Muscle layer of duodenum (tissue), 2 donors: ENCODE results near the gene TBRG4.
"Not testable (repeated sequence)": the region's sequence is repeated elsewhere in the genome, so short reads cannot be mapped to it uniquely, and the experiment has no call there.

ENCODE experiments used
- H3K27ac ChIP-seq: one replicate; pipeline ENCODE4 v1.7.0; 2013; ENCODE audit warnings: mild to moderate bottlenecking, low read length
- H3K27me3 ChIP-seq: one replicate; pipeline ENCODE4 v1.7.0; 2013; ENCODE audit warnings: low read depth, mild to moderate bottlenecking, control low read depth, low read length
- H3K36me3 ChIP-seq, 2 donors: one replicate each; pipeline ENCODE4 v1.7.0; 2013; ENCODE audit warnings: low read length in 2 of 2, control low read depth in 1 of 2, mild to moderate bottlenecking in 1 of 2; ENCODE audit not compliant: insufficient read depth in 2 of 2, control insufficient read depth in 1 of 2
- H3K4me1 ChIP-seq, 2 donors: one replicate each; pipeline ENCODE4 v1.7.0; 2013; ENCODE audit warnings: low read length in 2 of 2, mild to moderate bottlenecking in 2 of 2, control low read depth in 1 of 2, moderate library complexity in 1 of 2; ENCODE audit not compliant: insufficient read depth in 2 of 2, control insufficient read depth in 1 of 2
- H3K4me3 ChIP-seq, 2 donors: one replicate each; pipeline ENCODE4 v1.7.0; 2013; ENCODE audit warnings: low read length in 2 of 2, low read depth in 1 of 2, mild to moderate bottlenecking in 1 of 2
- H3K9me3 ChIP-seq, 2 donors: one replicate each; pipeline ENCODE4 v1.7.0; 2013; ENCODE audit warnings: low read length in 2 of 2, control low read depth in 1 of 2, mild to moderate bottlenecking in 1 of 2; ENCODE audit not compliant: control insufficient read depth in 1 of 2
- donor health status: healthy.

TBRG4 gene

DNA sequence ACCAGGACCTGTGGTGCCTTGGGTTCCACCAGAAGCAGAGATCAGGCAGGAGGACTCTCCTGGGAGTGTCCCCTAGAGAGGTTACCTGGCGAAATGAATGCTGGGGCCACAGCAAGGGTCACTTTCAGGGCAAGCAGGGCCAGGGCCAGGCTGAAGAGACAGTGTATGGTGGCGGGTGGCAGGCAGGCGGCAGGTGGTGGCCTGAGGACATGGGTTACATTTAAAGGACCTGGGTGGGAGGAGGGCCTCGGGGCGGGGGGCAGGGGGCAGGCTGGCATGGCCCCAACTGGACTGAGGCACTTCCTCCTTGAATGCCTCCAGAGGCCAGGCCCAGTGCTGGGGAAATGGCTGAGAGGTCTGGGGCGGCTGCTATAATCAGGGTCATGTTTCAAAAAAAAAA lies 14.7 kb upstream of the TBRG4 start:
- Histone ChIP-seq H3K27ac (no peak overlapping the region), H3K4me1 (no peaks in the 10 kb centered on the region), H3K9me3 (no peaks in the 10 kb centered on the region), H3K27me3 (no peaks in the 10 kb centered on the region), H3K4me3 (no peak overlapping the region), H3K36me3 (no peaks in the 10 kb centered on the region)

DNA sequence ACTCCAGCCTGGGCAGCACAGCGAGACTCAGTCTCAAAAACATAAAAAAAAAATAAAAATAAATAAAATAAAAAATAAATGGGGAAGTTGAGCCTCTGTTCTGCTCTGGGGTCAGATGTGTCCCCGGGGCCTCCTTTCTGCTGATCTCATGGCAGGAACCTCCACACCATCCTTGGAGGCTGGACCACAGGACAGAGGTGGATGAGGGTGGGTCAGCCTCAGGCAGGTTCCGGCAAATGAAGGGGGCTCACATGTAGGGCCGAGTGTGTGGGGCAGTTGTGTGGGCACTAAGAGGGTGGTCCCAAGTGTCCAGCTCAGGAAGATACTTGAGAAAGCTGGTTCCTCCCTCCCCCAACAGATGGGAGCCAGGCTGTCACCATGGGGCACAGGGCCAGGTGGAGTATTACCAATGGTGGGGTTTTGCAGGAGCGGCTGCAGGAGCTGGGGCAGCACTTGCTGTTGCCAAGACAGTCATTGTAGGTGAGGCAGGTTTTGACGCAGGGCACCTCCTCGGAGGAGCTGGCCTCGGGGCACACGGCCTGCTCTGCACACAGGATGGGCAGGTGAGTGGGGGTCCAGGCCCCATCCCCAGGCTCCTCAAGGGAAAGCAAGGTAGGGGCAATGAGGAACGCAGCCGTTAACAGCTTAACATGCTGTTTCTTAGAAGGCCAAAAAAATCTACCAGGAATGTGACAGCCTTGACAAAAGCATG lies 13.9 kb upstream of the TBRG4 start:
- Histone ChIP-seq H3K36me3 (no peaks in the 10 kb centered on the region), H3K4me3 (no peak overlapping the region), H3K27ac (no peak overlapping the region), H3K9me3 (no peaks in the 10 kb centered on the region), H3K27me3 (no peaks in the 10 kb centered on the region), H3K4me1 (no peaks in the 10 kb centered on the region)

DNA sequence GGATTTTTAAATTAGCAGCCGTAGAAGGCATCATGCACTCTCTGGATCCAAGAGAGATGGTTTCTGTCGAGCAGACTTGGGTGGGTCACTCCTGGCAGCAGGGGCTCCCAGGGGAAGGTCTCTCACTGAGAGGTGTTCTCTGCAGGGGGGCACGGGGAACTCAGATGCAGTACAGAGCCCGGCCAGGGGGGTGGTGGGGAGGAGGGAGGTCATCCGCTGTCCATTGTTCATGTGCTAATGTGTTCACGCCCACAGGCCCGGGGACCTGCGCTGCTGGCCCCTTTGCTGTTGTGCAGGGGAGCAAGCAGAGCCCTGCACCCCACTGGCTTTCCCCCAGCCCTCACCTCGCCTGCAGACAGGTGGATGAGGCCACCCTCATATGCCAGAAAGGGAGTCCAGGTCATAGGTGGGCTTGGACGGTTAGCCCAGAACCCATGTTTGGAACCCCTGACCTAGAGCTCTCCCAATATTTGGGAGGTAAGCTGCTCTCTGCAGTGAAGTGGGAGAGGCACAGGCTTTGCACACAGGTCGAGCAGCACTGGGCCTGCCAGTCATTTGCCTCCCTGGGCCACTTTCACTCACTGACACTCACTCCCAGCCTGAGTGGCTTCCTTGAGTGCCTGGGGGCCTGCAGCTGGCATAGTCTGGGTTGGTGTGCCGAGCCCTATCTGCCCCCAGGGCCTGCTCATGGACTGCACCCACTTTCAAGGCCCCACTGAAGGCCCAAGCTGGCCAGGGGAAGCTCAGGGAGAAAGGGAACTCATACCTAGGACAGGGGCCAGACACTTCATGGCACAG lies 12.6 kb upstream of the TBRG4 start:
- H3K27me3 ChIP-seq = no peaks in the 10 kb centered on the region
- H3K36me3 ChIP-seq = no peaks in the 10 kb centered on the region
- no peaks in the 10 kb centered on the region for H3K9me3 ChIP-seq
- no peak overlapping the region for H3K27ac ChIP-seq
- no peak overlapping the region for H3K4me3 ChIP-seq
- H3K4me1 ChIP-seq = no peaks in the 10 kb centered on the region

DNA sequence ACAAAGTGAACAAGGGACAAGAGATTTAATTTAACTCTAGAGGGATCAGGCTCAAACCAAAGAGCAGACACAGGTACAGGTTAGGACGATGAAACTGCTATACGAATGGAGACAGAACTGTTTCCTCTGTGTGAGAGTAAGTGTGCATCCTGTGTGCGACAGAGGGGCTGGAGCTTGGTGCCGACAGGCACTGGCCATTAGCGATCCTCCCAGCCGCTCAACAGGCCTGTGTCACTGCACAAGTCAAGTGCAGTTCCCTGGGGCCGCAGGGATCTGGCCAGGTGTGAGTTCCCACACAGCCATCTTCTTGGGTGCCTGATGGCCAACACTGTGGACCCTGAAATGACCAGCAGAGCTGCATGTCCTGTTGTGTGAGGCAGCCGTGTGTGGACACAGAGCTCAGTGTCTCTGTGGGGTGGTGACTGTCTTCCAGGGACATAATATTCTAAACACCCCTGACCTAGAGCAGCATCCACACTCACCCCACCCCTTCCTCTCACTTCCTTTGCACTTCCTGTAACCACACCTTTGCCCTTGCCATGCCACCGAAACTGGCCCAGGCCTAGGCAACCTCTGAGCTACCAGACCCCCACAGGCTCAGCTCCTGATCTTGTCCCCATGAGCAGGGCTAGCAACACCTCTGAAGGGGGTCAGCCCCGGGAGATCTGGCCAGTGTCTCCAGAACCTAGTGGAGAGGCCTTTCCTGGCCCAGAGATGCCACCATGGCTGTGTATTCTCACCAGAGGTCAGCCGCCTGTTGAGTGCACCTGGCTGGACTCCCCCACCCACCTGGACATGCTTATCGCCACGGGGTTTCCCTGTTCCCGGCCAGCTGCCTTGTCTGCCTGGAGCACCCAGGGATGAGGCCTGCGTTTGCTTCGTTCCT lies 11.7 kb upstream of the TBRG4 start:
- H3K27ac ChIP-seq = no peak overlapping the region
- no peak overlapping the region for H3K4me3 ChIP-seq
- H3K4me1 ChIP-seq = no peaks in the 10 kb centered on the region
- H3K9me3 ChIP-seq = no peaks in the 10 kb centered on the region
- no peaks in the 10 kb centered on the region for H3K27me3 ChIP-seq
- H3K36me3 ChIP-seq = no peaks in the 10 kb centered on the region

DNA sequence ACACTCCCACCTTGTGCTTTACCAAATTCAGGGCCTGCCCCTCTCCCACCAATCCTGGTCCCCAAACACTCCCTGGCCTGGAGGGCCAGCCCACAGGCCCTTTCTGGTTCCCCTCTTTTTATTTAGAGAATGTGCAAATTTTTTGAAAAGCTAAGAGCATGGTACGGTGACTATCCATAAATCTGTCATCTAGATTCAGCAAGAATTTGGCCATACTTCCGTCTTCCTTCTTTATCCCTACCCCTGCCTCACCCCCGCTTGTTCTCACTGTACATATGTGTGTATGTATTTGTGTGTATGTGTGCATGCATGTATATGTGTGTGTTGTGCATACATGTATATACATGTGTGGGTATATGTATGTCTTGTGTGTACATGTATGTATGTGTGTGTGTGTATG lies 8.1 kb upstream of the TBRG4 start:
- no peaks in the 10 kb centered on the region for H3K27me3 ChIP-seq
- H3K4me1 ChIP-seq = no peaks in the 10 kb centered on the region
- no peaks in the 10 kb centered on the region for H3K9me3 ChIP-seq
- no peak overlapping the region for H3K27ac ChIP-seq
- H3K36me3 ChIP-seq = no peaks in the 10 kb centered on the region
- no peak overlapping the region for H3K4me3 ChIP-seq

DNA sequence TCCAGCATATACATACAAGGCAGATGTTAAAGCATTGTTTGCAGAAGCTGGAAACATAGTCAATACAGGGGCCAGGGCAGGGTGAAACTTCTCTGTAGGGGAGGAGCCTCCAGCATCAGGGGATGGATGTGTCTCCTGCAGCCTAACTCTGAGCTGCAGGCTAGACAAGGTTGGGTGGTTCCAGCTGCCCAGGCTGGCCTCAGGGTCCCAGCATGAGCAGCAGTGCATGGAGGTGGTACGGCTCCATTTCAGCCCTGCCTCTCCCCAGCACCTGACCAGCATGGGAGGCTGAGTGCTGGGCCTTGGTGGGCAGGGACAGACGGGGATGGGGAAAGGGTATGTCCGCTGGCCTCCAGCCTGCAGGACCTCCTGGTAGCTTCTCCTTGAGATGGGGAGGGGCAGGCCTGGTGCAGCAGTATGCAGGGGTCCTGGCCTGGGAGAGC lies 7.4 kb upstream of the TBRG4 start:
- no peaks in the 10 kb centered on the region for H3K9me3 ChIP-seq
- no peak overlapping the region for H3K4me3 ChIP-seq
- H3K4me1 ChIP-seq = no peaks in the 10 kb centered on the region
- no peaks in the 10 kb centered on the region for H3K36me3 ChIP-seq
- no peaks in the 10 kb centered on the region for H3K27me3 ChIP-seq
- no peak overlapping the region for H3K27ac ChIP-seq

DNA sequence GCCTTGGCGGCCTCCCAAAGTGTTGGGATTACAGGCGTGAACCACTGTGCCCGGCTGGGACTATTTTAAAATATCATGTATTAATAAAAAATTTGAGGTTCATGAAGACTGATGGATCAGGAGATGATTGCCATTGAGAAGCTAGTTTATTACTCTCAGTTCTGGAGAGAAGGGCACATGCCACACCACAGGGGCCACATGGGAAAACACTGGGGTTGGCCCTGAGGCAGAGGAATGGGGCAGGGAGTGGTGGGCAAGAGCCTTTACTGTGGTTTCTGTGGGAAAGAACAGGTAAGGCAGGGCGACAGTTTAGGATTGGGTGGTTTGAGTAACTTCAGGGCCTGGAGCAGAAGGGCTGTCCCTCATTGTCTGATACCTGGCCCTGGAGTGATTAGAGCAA lies 6.8 kb upstream of the TBRG4 start:
- H3K27ac ChIP-seq = no peak overlapping the region
- no peaks in the 10 kb centered on the region for H3K27me3 ChIP-seq
- no peaks in the 10 kb centered on the region for H3K36me3 ChIP-seq
- no peaks in the 10 kb centered on the region for H3K4me1 ChIP-seq
- no peak overlapping the region for H3K4me3 ChIP-seq
- H3K9me3 ChIP-seq = no peaks in the 10 kb centered on the region

DNA sequence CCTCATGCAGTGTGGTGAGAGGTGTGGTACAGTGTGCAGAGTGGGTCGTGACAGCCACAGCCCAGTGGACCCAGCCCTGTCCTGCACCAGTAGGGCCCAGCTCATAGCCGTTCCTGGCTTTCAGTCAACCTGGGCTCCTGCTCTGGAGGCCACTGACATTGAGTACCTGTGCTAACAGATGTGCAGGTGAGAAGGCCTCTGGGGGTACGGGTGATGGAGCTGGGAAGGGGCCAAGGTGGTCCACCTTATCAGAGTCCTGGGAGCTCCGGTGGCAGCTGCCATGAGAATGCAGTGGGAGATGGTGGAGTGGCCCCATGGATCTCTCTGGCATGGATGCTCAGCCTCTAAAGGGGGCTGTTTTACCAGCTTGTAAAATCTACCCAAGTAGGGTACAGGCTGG lies 6.1 kb upstream of the TBRG4 start:
- Histone ChIP-seq H3K36me3 (no peaks in the 10 kb centered on the region), H3K4me3 (no peak overlapping the region), H3K27ac (no peak overlapping the region), H3K4me1 (peaks cover 0 to 3% of the 10 kb centered on the region in 2 donors), H3K9me3 (no peaks in the 10 kb centered on the region), H3K27me3 (no peaks in the 10 kb centered on the region)

DNA sequence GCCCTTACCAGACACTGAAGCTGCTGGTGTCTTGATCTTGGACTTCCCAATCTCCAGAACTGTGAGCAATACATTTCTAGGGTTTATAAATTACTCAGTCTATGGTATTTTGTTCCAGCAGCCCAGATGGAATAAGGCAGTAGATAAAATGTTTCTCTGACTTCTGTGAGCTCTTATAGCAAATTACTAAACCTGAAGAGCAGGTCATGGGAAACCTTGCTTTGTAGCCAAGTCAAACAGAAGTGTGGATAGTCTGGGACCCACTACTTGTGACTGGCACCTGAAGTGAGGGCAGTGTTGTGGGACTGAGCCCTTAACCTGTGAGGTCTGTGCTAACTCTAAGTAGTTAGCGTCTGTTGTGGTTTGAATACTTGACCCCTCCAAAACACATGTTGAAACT lies 4.6 kb upstream of the TBRG4 start:
- no peaks in the 10 kb centered on the region for H3K27me3 ChIP-seq
- peaks cover 0 to 7% of the 10 kb centered on the region in 2 donors for H3K4me1 ChIP-seq
- no peak overlapping the region for H3K4me3 ChIP-seq
- no peaks in the 10 kb centered on the region for H3K9me3 ChIP-seq
- H3K27ac ChIP-seq = no peak overlapping the region
- H3K36me3 ChIP-seq = no peaks in the 10 kb centered on the region

DNA sequence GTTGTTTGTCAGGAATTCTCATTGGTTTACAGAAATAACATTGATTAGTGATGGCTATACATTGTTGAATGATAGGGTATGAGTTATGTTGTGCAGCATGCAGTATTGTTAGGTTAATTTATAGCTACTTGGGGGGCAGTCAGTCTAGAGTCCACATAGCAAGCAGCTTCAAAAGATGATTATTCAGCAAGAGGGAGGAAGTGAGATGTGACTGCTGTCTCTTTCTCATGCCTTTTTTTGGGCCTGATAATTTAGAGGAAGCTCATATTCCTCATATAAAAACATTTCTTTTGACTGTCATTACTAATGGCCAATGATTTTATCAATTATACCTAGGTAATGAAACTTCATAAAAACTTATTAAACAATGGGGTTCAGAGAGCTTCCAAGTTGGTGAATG lies 3.4 kb upstream of the TBRG4 start:
- Histone ChIP-seq H3K36me3 (no peaks in the 10 kb centered on the region), H3K27me3 (no peaks in the 10 kb centered on the region), H3K4me3 (no peak overlapping the region), H3K4me1 (peaks cover 0 to 16% of the 10 kb centered on the region in 2 donors), H3K9me3 (no peaks in the 10 kb centered on the region), H3K27ac (no peak overlapping the region)

DNA sequence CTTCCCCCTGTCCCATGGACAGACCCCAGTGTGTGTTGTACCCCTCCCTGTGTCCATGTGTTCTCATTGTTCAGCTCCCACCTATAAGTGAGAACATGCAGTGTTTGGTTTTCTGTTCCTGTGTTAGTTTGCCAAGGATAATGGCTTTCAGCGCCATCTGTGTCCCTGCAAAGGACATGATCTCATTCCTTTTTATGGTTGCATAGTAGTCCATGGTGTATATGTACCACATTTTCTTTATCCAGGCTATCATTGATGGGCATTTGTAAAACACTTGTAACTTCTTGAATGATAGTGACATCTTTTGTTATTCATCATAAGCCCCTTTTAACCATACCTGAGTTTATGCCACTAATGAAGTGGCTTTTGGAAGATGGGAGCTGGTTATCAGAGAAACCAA lies 2.8 kb upstream of the TBRG4 start:
- not testable (repeated sequence) for H3K36me3 ChIP-seq, H3K9me3 ChIP-seq, H3K27me3 ChIP-seq, H3K4me3 ChIP-seq, H3K27ac ChIP-seq
- H3K4me1 ChIP-seq = peaks cover 0 to 23% of the 10 kb centered on the region in 2 donors
